Measurements from ENCODE around the gene SUN5. TPM values are rescaled to one million over a fixed set of nuclear protein-coding genes. Genes with fewer than 3 reads are reported as not detected.
"Not testable (repeated sequence)": the region's sequence is repeated elsewhere in the genome, so short reads cannot be mapped to it uniquely, and the experiment has no call there.

SUN5 gene
- total RNA-seq, 6 experiments from 2014 or later = not detected

DNA sequence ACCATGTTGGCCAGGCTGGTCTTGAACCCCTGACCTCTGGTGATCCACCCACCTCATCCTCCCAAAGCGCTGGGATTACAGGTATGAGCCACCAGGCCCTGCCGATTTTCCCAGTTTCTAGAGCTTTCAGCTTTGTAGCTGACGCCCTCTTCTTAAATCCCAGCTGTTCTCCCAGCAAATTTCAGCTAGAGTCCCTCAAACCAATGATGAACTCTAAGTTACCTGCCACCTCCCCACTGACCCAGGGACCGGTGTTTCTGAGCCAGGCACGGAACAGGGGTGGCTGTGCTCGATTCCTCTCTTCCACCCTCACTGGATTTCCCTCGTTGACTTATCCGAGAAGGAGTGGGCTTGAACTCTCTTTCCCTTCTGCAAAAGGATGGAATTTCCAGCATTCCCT lies 39.1 kb downstream of the SUN5 start:
- H3K4me3 Mint-ChIP-seq = no peak overlapping the region
- no peak overlapping the region for H3K27ac Mint-ChIP-seq
- H3K9me3 Mint-ChIP-seq = no peaks in the 10 kb centered on the region
- TF ChIP-seq, protein P1, sequence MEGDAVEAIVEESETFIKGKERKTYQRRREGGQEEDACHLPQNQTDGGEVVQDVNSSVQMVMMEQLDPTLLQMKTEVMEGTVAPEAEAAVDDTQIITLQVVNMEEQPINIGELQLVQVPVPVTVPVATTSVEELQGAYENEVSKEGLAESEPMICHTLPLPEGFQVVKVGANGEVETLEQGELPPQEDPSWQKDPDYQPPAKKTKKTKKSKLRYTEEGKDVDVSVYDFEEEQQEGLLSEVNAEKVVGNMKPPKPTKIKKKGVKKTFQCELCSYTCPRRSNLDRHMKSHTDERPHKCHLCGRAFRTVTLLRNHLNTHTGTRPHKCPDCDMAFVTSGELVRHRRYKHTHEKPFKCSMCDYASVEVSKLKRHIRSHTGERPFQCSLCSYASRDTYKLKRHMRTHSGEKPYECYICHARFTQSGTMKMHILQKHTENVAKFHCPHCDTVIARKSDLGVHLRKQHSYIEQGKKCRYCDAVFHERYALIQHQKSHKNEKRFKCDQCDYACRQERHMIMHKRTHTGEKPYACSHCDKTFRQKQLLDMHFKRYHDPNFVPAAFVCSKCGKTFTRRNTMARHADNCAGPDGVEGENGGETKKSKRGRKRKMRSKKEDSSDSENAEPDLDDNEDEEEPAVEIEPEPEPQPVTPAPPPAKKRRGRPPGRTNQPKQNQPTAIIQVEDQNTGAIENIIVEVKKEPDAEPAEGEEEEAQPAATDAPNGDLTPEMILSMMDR (IDR thresholded peaks at IDR 0.05) = no peak
- H3K27me3 Mint-ChIP-seq (ENCODE audit: insufficient read depth) = peaks cover 58% of the 10 kb centered on the region
- no peak for DNase-seq
- no peaks in the 10 kb centered on the region for H3K4me1 Mint-ChIP-seq (ENCODE audit: low read depth)
- no peaks in the 10 kb centered on the region for H3K36me3 Mint-ChIP-seq (ENCODE audit: low read depth)

DNA sequence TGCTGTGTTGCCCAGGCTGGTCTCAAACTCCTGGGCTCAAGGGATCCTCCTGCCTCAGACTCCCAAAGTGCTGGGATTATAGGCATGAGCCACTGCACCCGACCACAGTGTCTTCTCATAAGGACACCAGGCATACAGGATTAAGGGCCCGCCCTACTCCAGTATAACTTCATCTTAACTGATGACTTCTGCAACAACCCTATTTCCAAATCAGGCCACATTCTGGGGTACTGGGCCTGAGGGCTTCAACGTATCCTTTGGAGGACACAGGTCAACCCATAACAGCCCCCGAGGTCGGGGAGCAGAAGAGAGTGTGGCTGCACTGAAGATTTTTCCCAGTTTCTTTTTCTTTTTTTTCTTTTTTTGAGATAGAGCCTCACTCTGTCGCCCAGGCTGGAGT lies 39.7 kb downstream of the SUN5 start:
- no peak overlapping the region for H3K27ac Mint-ChIP-seq
- TF ChIP-seq, protein P1 (IDR thresholded peaks at IDR 0.05) = no peak
- no peaks in the 10 kb centered on the region for H3K4me1 Mint-ChIP-seq (ENCODE audit: low read depth)
- H3K27me3 Mint-ChIP-seq (ENCODE audit: insufficient read depth) = peaks cover 58% of the 10 kb centered on the region
- no peaks in the 10 kb centered on the region for H3K9me3 Mint-ChIP-seq
- no peak for DNase-seq
- no peaks in the 10 kb centered on the region for H3K36me3 Mint-ChIP-seq (ENCODE audit: low read depth)
- H3K4me3 Mint-ChIP-seq = no peak overlapping the region

DNA sequence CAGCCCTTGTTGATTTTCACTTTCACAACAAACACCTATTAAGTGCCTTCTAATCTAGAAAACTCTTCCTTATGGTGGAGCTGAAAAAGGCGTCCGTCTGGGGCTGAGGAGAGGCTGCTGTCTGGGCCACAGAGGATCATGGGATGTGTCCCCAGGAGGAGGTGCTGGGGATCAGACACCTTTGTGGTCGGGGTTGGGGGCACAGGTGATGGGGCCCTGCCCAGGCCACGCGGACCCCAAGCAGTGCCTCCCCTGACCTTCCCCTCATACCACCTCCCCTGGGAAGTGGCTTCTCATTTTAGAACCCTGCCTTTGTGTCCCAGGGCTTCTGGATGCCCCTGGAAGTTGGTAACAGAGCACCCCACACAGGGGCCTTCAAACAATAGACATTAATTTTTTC lies 41.1 kb downstream of the SUN5 start:
- peaks cover under 1% of the 10 kb centered on the region; the same call in 1 of the 2 replicates for H3K9me3 Mint-ChIP-seq
- DNase-seq = no peak
- TF ChIP-seq, protein P1 (IDR thresholded peaks at IDR 0.05) = no peak
- peaks cover 62% of the 10 kb centered on the region for H3K27me3 Mint-ChIP-seq (ENCODE audit: insufficient read depth)
- no peaks in the 10 kb centered on the region for H3K4me1 Mint-ChIP-seq (ENCODE audit: low read depth)
- no peak overlapping the region for H3K27ac Mint-ChIP-seq
- H3K4me3 Mint-ChIP-seq = no peak overlapping the region
- H3K36me3 Mint-ChIP-seq (ENCODE audit: low read depth) = no peaks in the 10 kb centered on the region

- not testable (repeated sequence) for H3K4me3 Mint-ChIP-seq, DNase-seq
Observed at GRCh38 chr20:32962646-32963045, 41.6 kb downstream of the SUN5 start.

GRCh38 chr20:32962053-32962452 lies 42.2 kb downstream of the SUN5 start:
- Mint-ChIP-seq H3K4me1 (ENCODE audit: low read depth) (no peaks in the 10 kb centered on the region), H3K36me3 (ENCODE audit: low read depth) (no peaks in the 10 kb centered on the region), H3K27ac (no peak overlapping the region), H3K4me3 (no peak overlapping the region), H3K27me3 (ENCODE audit: insufficient read depth) (peaks cover 58% of the 10 kb centered on the region), H3K9me3 (peaks cover 11% of the 10 kb centered on the region)
- no peak for DNase-seq
- TF ChIP-seq, protein P1 (IDR thresholded peaks at IDR 0.05) = no peak

More at GRCh38 chr20:32962646-32963045, 41.6 kb downstream of the SUN5 start:
- not testable (repeated sequence) for H3K9me3 Mint-ChIP-seq; H3K27ac Mint-ChIP-seq; H3K4me1 Mint-ChIP-seq (ENCODE audit: low read depth); H3K36me3 Mint-ChIP-seq (ENCODE audit: low read depth)
- H3K27me3 Mint-ChIP-seq (ENCODE audit: insufficient read depth) = peaks cover 58% of the 10 kb centered on the region

DNA sequence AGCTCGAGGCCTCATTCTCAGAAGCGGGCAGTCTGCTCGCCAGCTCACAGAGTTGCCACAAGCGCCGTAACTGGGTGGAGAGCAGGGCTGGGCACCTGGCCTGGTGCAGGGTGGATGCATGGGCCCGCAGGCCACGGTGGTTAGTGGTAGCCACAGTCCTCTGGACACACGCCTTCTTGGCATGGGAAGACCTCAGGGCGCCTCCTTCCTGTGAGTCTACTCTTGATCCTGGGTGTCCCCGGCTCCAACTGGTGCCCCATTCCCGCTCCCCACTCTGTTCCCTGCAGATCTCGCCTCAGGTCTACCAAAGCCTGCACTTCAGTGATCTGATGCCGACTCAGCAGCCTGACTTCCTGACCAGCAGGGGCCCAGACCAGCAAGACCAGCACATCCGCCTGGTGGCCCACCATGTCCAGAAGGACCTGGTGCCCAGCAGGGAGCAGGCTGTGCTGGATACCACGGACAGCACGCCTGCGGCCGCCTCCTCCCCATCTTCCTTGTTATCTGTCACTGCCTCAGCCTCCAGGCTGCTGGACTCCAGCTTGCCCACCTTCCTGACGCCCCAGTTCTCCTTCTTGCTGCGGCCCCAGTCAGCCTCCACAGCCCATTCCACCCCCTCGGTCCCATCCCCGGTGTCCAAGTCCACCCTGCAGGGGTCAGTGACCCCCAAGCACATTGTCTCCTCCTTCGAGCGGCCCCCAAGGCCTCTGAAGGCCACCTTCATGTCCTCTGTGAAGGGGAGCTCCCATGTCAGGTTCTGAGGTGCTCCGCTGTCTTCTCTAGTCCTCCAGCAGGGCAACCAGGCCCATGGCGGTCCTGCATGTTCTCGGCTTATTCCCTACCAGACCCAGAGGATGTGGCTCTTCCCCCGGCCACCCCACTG lies 43.1 kb downstream of the SUN5 start:
- TF ChIP-seq, protein P1 (IDR thresholded peaks at IDR 0.05) = no peak
- no peak for DNase-seq
- H3K4me3 Mint-ChIP-seq = no peak overlapping the region
- H3K27me3 Mint-ChIP-seq (ENCODE audit: insufficient read depth) = peaks cover 59% of the 10 kb centered on the region
- H3K9me3 Mint-ChIP-seq = peaks cover 16% of the 10 kb centered on the region
- H3K27ac Mint-ChIP-seq = no peak overlapping the region
- no peaks in the 10 kb centered on the region for H3K4me1 Mint-ChIP-seq (ENCODE audit: low read depth)
- peaks cover 5% of the 10 kb centered on the region; the same call in 1 of the 2 replicates for H3K36me3 Mint-ChIP-seq (ENCODE audit: low read depth)
